A673 (cell line): ENCODE results near the gene TST. TPM values are rescaled to one million over a fixed set of nuclear protein-coding genes. Genes with fewer than 3 reads are reported as not detected.

ENCODE experiments used
- BruUV-seq: library from RNA; stranded (reverse); fragments of 400-500 nt; replicated peaks from 2 replicates; lab custom pipeline; 2021; lab: Mats Ljungman, UMichigan
- CTCF ChIA-PET: fragments of 300-600 bp; sonication (Branson Sonifier 250); formaldehyde crosslinking; loops from one replicate; lab custom pipeline; 2022; ENCODE audit warnings: antibody characterized with exemption; lab: Charles Lee
- POLR2A ChIA-PET: fragments of 300-600 bp; sonication (Branson Sonifier 250); formaldehyde crosslinking; loops from one replicate; lab custom pipeline; 2022; ENCODE audit warnings: antibody characterized with exemption; ENCODE audit not compliant: low non-redundant PET; lab: Charles Lee
- DNase-seq: peaks from one replicate; pipeline ENCODE4 v3.0.0-alpha.2; 2015; ENCODE audit warnings: low spot score
- H3K27ac ChIP-seq: fragments of 200-600 bp; sonication (generic); 2 replicates; pipeline ENCODE4 v1.5.1; 2016; ENCODE audit warnings: mixed run types, low read depth, mild to moderate bottlenecking, mixed read lengths, antibody characterized with exemption, low read length; ENCODE audit not compliant: poor library complexity, severe bottlenecking
- H3K27me3 ChIP-seq: fragments of 200-600 bp; sonication (generic); replicated peaks from 2 replicates; pipeline ENCODE4 v1.6.1; 2017; ENCODE audit warnings: mixed run types, low read depth, mild to moderate bottlenecking, mixed read lengths, antibody characterized with exemption, low read length; ENCODE audit not compliant: insufficient read depth, poor library complexity
- H3K36me3 ChIP-seq: fragments of 200-600 bp; sonication (generic); 2 replicates; pipeline ENCODE4 v1.6.1; 2016; ENCODE audit warnings: mixed run types, mild to moderate bottlenecking, mixed read lengths, antibody characterized with exemption, low read length; ENCODE audit not compliant: insufficient read depth, poor library complexity, severe bottlenecking
- H3K4me1 ChIP-seq: fragments of 200-600 bp; sonication (generic); 2 replicates; pipeline ENCODE4 v1.6.1; 2017; ENCODE audit warnings: mixed run types, mild to moderate bottlenecking, mixed read lengths, antibody characterized with exemption, low read length; ENCODE audit not compliant: insufficient read depth, poor library complexity, severe bottlenecking
- H3K4me3 ChIP-seq: fragments of 200-600 bp; sonication (generic); 2 replicates; pipeline ENCODE4 v1.5.1; 2016; ENCODE audit warnings: low read depth, mixed run types, mild to moderate bottlenecking, mixed read lengths, low read length; ENCODE audit not compliant: poor library complexity, severe bottlenecking
- H3K9me3 ChIP-seq: fragments of 200-600 bp; sonication (generic); 2 replicates; pipeline ENCODE4 v1.6.1; 2016; ENCODE audit warnings: mixed run types, low read depth, mild to moderate bottlenecking, mixed read lengths, antibody characterized with exemption, low read length; ENCODE audit not compliant: poor library complexity, severe bottlenecking
- CTCF ChIP-seq: fragments of 300-800, 200-600 bp; sonication (generic); conservative IDR thresholded peaks from 2 replicates; pipeline ENCODE4 v1.5.1; 2017; ENCODE audit warnings: low read depth, mild to moderate bottlenecking, antibody characterized with exemption, low read length, moderate library complexity, mixed read lengths
- EZH2 ChIP-seq: fragments of 200-600 bp; sonication (generic); IDR thresholded peaks from 2 replicates; pipeline ENCODE4 v1.6.1; 2017; ENCODE audit warnings: borderline replicate concordance, low read depth, mild to moderate bottlenecking, mixed read lengths, antibody characterized with exemption, low read length; ENCODE audit not compliant: poor library complexity, severe bottlenecking
- intact Hi-C: fragments of 100-400 bp; cut with micrococcal nuclease; formaldehyde crosslinking; loops from one replicate; pipeline ENCODE4 v1.10.0; 2022; ENCODE audit not compliant: unreplicated experiment
- total RNA-seq: library from RNA; stranded (reverse); gene quantifications from 2 replicates; pipeline ENCODE4 v1.2.3, GENCODE V29; 2021

The TST gene
- total RNA-seq, 1 experiment from 2014 or later, result 31.3 TPM

GRCh38 chr22:36961626-36962025 lies 57.6 kb downstream of the TST start:
- Histone ChIP-seq H3K9me3 (no peaks in the 10 kb centered on the region), H3K27ac (no peak overlapping the region), H3K4me3 (no peak overlapping the region), H3K36me3 (no peaks in the 10 kb centered on the region), H3K4me1 (no peaks in the 10 kb centered on the region), H3K27me3 (peaks cover 33% of the 10 kb centered on the region)
- intact Hi-C loops, result no loop called here
- BruUV-seq, result no TSS peak
- ChIA-PET POLR2A (no interaction called here), CTCF (no interaction called here)
- no peak for DNase-seq
- TF ChIP-seq EZH2 (no peak), CTCF (no peak)

Other genes with a start within 250 kb of the TST start
- gene IFT27, start 243.3 kb downstream of the TST start, total RNA-seq, result 24.9 and 30.9 TPM in 2 replicates
- gene PVALB, start 202.4 kb downstream of the TST start, total RNA-seq, result not detected in 2 replicates
- gene NCF4, start 158.4 kb downstream of the TST start, total RNA-seq, result not detected in 2 replicates
- gene CSF2RB, start 105.8 kb downstream of the TST start, total RNA-seq, result not detected in 2 replicates
- gene MPST, start 295 bp upstream of the TST start, total RNA-seq, result 66.6 and 81.7 TPM in 2 replicates
- gene KCTD17, start 32.3 kb upstream of the TST start, total RNA-seq, result 38.8 and 39.1 TPM in 2 replicates
- not detected in 2 replicates for gene TMPRSS6, start 90.3 kb upstream of the TST start, total RNA-seq
- 0.97 and 1.5 TPM in 2 replicates for gene IL2RB, start 130.5 kb upstream of the TST start, total RNA-seq
- 6.3 and 8.6 TPM in 2 replicates for gene C1QTNF6, start 168.8 kb upstream of the TST start, total RNA-seq
- gene SSTR3, start 193.0 kb upstream of the TST start, total RNA-seq, result not detected in 2 replicates
- gene RAC2, start 224.8 kb upstream of the TST start, total RNA-seq, result 4.0 and 5.8 TPM in 2 replicates